ENCODE measurements around the gene TAF11L7.
"Not testable (repeated sequence)": the region's sequence is repeated elsewhere in the genome, so short reads cannot be mapped to it uniquely, and the experiment has no call there.

The TAF11L7 gene

DNA sequence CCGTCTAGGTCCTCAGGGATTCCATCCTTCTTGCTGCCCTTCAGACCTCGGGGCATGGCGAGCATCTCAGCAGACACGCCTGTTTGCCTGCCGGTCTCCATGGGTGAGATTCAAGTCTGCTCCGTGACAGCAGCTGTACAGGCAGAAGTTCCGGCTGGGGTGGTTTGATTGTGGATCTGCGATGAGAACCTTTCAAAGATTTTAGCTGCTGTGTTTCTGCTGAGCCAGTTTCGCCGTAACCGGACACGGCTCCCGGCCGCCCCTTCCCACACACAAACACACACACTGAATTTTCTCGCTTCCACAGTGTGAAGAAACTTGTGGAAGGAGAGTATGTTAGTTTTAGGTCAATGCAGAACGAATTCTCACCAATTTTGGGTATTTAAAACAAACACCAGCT lies at the start of gene TAF11L7:
TAF11L7 (minus strand) TSS at position 101 of the 400 bp plus-strand sequence.
- DNase-seq (ENCODE audit: low read depth); H3K4me3 ChIP-seq (ENCODE audit: low read length): not testable (repeated sequence)

DNA sequence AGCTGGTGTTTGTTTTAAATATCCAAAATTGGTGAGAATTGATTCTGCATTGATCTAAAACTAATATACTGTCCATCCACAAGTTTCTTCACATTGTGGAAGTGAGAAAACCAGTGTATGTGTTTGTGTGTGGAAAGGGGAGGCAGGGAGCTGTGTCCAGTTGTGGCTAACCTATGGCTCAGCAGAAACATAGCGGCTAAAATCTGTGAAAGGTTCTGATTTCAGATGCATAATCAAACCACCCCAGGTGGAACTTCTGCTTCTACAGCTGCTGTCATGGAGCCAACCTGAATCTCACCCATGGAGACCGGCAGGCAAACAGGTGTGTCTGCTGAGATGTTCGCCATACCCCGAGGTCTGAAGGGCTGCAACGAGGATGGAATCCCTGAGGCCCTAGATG lies 48.6 kb upstream of the TAF11L7 start, which contains the start of gene TAF11L14:
TAF11L14 (plus strand) TSS at position 301 of the 400 bp plus-strand sequence.
- TF ChIP-seq, protein P1, sequence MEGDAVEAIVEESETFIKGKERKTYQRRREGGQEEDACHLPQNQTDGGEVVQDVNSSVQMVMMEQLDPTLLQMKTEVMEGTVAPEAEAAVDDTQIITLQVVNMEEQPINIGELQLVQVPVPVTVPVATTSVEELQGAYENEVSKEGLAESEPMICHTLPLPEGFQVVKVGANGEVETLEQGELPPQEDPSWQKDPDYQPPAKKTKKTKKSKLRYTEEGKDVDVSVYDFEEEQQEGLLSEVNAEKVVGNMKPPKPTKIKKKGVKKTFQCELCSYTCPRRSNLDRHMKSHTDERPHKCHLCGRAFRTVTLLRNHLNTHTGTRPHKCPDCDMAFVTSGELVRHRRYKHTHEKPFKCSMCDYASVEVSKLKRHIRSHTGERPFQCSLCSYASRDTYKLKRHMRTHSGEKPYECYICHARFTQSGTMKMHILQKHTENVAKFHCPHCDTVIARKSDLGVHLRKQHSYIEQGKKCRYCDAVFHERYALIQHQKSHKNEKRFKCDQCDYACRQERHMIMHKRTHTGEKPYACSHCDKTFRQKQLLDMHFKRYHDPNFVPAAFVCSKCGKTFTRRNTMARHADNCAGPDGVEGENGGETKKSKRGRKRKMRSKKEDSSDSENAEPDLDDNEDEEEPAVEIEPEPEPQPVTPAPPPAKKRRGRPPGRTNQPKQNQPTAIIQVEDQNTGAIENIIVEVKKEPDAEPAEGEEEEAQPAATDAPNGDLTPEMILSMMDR (IDR thresholded peaks at IDR 0.05; ENCODE audit: insufficient read depth, low read depth, low read length, missing control alignments): no peak
- H3K4me3 ChIP-seq (ENCODE audit: low read length): no peak within 1 kb of the TSS

DNA sequence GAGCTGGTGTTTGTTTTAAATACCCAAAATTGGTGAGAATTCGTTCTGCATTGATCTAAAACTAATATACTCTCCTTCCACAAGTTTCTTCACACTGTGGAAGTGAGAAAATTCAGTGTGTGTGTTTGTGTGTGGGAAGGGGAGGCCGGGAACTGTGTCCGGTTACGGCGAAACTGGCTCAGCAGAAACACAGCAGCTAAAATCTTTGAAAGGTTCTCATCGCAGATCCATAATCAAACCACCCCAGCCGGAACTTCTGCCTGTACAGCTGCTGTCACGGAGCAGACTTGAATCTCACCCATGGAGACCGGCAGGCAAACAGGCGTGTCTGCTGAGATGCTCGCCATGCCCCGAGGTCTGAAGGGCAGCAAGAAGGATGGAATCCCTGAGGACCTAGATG lies 46.2 kb upstream of the TAF11L7 start, which contains the start of gene TAF11L13:
TAF11L13 (plus strand) TSS at position 301 of the 400 bp plus-strand sequence.
- DNase-seq (ENCODE audit: low read depth); H3K4me3 ChIP-seq (ENCODE audit: low read length): not testable (repeated sequence)

More for the DNA sequence above, 48.6 kb upstream of the TAF11L7 start, which contains the start of gene TAF11L14:
- DNase-seq (ENCODE audit: low read depth): no peak

DNA sequence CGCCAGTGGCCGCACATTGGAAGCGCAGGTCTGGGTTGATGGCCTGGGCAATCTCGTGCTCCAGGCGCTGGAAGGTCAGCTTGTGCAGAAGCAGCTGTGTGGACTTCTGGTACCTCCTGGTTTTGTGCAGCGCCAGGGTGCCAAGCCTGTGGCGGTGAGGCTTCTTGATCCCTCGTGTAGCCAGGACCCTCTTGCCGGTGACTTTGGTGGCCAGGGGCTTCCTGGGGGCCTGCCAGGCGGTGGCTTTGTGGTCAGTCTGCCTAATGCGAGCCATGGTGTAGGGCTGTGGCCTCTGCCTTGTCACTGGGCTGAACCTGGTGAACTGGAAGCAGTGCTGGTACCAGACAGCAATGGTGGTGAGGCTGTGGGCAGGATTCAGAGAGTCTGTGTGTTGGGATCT lies 40.1 kb upstream of the TAF11L7 start:
- no peak overlapping the region for H3K4me3 ChIP-seq (ENCODE audit: low read length)
- no peak for DNase-seq (ENCODE audit: low read depth)
- TF ChIP-seq, protein P1 (IDR thresholded peaks at IDR 0.05; ENCODE audit: insufficient read depth, low read depth, low read length, missing control alignments): no peak

DNA sequence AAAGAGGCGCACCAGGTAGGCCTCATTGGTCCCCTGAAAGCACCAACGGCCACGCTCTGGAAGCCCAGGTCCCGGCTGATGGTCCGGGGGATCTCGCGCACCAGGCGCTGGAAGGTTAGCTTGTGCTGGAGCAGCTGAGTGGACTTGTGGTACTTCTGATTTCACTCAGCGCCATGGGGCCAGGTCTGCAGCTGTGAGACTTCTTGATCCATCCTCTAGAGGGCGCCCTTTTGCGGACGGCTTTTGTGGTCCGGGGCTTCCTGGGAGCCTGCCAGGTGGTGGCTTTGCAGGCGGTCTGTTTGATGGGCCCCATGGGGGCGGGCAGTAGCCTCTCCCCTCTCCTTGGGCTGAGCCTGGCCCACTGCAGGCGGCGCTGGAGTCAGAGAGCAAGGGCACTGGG lies 35.1 kb upstream of the TAF11L7 start:
- H3K4me3 ChIP-seq (ENCODE audit: low read length): no peak overlapping the region
- DNase-seq (ENCODE audit: low read depth): no peak
- TF ChIP-seq, protein P1 (IDR thresholded peaks at IDR 0.05; ENCODE audit: insufficient read depth, low read depth, low read length, missing control alignments): no peak

DNA sequence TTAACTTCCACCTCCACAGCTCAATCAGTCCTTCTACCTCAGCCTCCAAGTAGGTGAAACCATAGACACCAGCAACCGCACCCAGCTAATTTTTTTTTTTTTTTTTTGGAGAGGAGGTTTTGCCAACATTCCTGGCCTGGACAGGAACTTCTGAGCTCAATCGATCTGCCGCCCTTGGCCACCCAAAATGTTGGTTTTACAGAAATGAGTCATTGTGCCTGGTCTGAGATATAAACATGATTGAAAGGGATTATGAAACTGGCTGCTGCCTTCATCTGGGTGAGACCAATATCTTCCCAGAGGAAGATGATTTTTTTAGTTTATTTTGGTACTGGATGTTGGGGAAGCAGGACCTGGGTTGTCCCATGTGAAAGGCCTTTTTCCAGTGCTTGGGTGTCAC lies 33.8 kb upstream of the TAF11L7 start:
- H3K4me3 ChIP-seq (ENCODE audit: low read length): no peak overlapping the region
- no peak for DNase-seq (ENCODE audit: low read depth)
- TF ChIP-seq, protein P1 (IDR thresholded peaks at IDR 0.05; ENCODE audit: insufficient read depth, low read depth, low read length, missing control alignments): no peak

DNA sequence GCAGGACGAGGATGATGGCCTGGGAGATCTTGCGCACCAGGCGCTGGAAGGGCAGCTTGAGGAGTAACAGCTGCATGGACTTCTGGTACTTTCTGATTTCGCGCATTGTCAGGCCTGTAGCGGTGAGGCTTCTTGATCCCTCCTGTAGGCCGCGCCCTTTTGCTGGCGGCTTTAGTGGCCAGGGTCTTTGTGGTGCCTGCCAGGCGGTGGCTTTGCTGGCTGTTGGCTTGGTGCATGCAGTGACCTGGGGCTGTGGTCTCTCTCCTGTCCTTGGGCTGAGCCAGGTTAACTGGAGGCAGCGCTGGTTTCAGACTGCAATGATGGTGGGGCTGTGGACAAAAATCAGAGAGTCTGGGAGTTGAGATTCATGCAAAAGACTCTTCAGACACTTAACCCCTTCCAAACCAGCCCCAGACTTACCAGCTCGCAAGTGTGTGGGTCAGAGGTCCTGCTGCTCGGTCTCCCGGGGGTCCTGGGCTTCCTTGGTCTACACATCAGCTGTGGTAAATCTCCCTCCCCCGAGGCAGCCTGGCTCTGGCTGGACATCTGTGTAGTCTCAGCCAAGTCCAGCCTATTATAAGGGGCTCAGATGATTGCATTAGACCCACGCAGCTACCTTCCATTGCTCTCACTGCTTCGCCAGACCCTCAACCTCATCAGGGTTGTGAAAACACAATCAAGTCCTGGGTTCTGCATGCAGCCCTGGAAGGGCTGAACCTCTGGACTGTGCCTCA lies 29.5 kb upstream of the TAF11L7 start:
- DNase-seq (ENCODE audit: low read depth): no peak
- no peak overlapping the region for H3K4me3 ChIP-seq (ENCODE audit: low read length)
- TF ChIP-seq, protein P1 (IDR thresholded peaks at IDR 0.05; ENCODE audit: insufficient read depth, low read depth, low read length, missing control alignments): no peak

DNA sequence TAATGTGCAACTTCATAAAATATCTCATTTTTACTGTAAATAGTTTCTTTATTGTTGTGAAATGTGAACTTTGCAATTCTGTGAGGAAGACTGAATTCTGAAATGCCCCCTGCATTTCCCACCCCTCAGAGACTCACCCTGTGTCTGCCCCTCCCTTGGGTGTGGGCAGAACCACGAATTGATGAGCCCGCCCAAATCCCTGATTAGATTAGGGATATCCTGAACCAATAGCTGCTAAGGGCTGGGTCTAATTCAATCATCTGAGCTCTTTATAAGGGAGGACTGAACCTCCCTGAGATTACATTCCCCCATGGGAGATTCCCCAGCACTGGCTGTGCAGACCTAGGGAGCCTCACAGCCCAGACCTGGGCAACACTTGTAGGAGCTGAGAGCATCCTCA lies 24.5 kb upstream of the TAF11L7 start, which contains the start of gene TAF11L12:
TAF11L12 (plus strand) TSS at position 301 of the 400 bp plus-strand sequence.
- not testable (repeated sequence) for H3K4me3 ChIP-seq (ENCODE audit: low read length); DNase-seq (ENCODE audit: low read depth)

DNA sequence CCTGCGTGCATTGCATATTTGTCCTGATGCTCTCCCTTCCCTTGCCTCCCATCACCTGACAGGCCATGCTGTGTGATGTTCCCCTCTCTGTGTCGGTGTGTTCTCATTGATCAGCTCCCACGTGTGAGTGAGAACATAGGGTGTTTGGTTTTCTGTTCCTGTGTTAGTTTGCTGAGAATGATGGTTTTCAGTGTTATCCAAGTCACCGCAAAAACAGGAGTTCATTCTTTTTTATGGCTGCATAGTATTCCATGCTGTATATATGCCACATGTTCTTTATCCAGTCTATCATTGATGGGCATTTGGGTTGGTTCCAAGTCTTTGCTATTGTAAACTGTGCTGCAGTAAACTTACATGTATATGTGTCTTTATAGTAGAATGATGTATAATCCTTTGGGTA lies 21.9 kb upstream of the TAF11L7 start:
- DNase-seq (ENCODE audit: low read depth); H3K4me3 ChIP-seq (ENCODE audit: low read length): not testable (repeated sequence)
